Measurements from ENCODE around the gene KCTD19.

Gene KCTD19

DNA sequence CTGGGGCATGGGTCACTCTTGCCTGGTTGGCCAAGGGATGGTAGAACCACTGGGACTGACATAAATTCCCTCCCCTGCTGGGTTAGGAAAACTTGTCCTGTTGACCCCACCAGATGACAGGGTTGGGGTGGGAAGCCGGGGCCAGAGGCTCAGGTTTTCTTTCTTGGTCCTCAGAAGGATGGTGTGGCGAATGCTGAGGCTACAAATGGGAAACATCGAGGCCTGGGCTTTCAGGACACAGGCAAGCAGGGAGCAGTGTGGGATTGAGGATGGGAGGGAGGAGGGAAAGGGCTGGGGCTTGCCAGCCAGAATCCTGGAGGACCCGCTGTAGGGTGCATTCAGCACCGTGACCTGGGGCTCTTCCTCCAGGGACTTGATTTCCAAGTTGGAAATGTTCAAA is 61.7 kb downstream of the KCTD19 start:
- Histone ChIP-seq H3K36me3 (ENCODE audit: control insufficient read depth, insufficient read depth, low read length) (no peaks in the 10 kb centered on the region), H3K27ac (no peak overlapping the region), H3K4me1 (peaks cover 5% of the 10 kb centered on the region), H3K27me3 (ENCODE audit: control insufficient read depth, insufficient read depth, low read length) (no peaks in the 10 kb centered on the region), H3K4me3 (ENCODE audit: low read depth, low read length) (no peak overlapping the region), H2AFZ (no peak overlapping the region), H3K79me2 (no peaks in the 10 kb centered on the region), H3K4me2 (ENCODE audit: low read length) (no peak overlapping the region), H3K9me3 (ENCODE audit: control insufficient read depth, low read length) (no peaks in the 10 kb centered on the region), H3K9ac (no peak overlapping the region)
- TF ChIP-seq CTCF (IDR thresholded peaks at IDR 0.05): no peak

DNA sequence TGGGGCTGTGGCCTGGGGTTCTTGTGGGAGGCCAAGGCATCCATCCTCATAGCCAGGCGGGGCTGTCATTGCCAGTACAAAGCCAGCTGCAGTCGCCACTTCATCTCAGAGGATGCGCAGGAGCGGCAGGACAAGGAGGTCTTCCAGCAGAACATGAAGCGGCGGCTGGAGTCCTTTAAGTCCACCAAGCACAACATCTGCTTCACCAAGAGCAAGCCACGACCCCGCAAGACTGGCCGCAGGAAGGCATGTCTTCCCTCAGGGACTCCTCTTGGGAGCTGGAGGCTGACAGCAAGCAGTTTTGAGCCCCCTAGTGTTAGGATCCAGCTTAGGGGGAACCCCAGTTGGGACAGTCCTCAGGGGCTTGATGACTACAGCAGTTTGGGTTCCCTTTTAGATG is 62.3 kb downstream of the KCTD19 start:
- no peaks in the 10 kb centered on the region for H3K9me3 ChIP-seq (ENCODE audit: control insufficient read depth, low read length)
- no peaks in the 10 kb centered on the region for H3K79me2 ChIP-seq
- H3K4me2 ChIP-seq (ENCODE audit: low read length): no peak overlapping the region
- no peak overlapping the region for H2AFZ ChIP-seq
- H3K27ac ChIP-seq: no peak overlapping the region
- H3K4me3 ChIP-seq (ENCODE audit: low read depth, low read length): no peak overlapping the region
- no peak for TF ChIP-seq CTCF (IDR thresholded peaks at IDR 0.05)
- no peaks in the 10 kb centered on the region for H3K27me3 ChIP-seq (ENCODE audit: control insufficient read depth, insufficient read depth, low read length)
- no peak overlapping the region for H3K9ac ChIP-seq
- peaks cover 8% of the 10 kb centered on the region for H3K4me1 ChIP-seq
- no peaks in the 10 kb centered on the region for H3K36me3 ChIP-seq (ENCODE audit: control insufficient read depth, insufficient read depth, low read length)

- no peak overlapping the region for H3K4me2 ChIP-seq (ENCODE audit: low read length)
- TF ChIP-seq CTCF (IDR thresholded peaks at IDR 0.05): no peak
Measured at GRCh38 chr16:67263201-67263600, 63.3 kb downstream of the KCTD19 start.

DNA sequence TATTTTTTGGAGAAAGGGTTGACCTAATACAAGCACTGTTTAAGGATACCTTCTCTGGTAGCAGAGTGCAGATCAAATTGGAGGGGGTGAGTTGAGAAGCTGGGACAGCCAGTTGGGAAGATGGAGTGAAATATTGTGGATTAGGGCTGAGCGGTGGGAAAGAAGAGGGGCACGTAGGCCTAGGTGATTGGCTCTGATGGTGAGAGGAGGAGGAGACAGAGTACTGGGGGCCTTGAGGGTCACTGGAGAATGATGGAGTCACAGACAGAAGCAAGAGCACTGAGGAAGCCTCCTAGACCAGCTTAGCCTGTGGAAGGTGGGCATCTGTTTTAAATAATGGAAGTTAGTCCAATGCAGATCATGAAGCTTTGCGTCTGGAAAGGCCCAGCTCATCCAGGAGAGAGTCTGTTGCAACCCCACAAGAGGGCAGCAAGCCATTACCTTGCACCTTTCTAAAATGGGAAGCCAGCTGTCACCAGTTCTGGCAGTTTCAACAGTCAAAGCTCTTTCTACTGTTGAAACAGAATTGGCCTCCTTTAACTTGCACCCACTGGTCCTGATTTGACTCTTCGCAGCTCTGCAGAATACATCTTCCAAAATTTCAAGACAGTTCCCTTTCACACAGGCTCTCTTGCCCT is 66.0 kb downstream of the KCTD19 start:
- Histone ChIP-seq H3K4me2 (ENCODE audit: low read length) (no peak overlapping the region), H3K4me3 (ENCODE audit: low read depth, low read length) (no peak overlapping the region), H3K4me1 (peaks cover 12% of the 10 kb centered on the region), H2AFZ (peak overlapping the region; percentile 72), H3K27me3 (ENCODE audit: control insufficient read depth, insufficient read depth, low read length) (no peaks in the 10 kb centered on the region), H3K9ac (no peak overlapping the region), H3K9me3 (ENCODE audit: control insufficient read depth, low read length) (no peaks in the 10 kb centered on the region), H3K36me3 (ENCODE audit: control insufficient read depth, insufficient read depth, low read length) (no peaks in the 10 kb centered on the region), H3K27ac (no peak overlapping the region), H3K79me2 (no peaks in the 10 kb centered on the region)
- TF ChIP-seq CTCF (IDR thresholded peaks at IDR 0.05): peak; percentile 66

More at GRCh38 chr16:67263201-67263600, 63.3 kb downstream of the KCTD19 start:
- H3K79me2 ChIP-seq: no peaks in the 10 kb centered on the region
- no peaks in the 10 kb centered on the region for H3K9me3 ChIP-seq (ENCODE audit: control insufficient read depth, low read length)
- H3K27me3 ChIP-seq (ENCODE audit: control insufficient read depth, insufficient read depth, low read length): no peaks in the 10 kb centered on the region
- H3K9ac ChIP-seq: no peak overlapping the region
- no peaks in the 10 kb centered on the region for H3K36me3 ChIP-seq (ENCODE audit: control insufficient read depth, insufficient read depth, low read length)
- no peak overlapping the region for H3K27ac ChIP-seq
- no peak overlapping the region for H3K4me3 ChIP-seq (ENCODE audit: low read depth, low read length)
- H3K4me1 ChIP-seq: peaks cover 8% of the 10 kb centered on the region
- H2AFZ ChIP-seq: no peak overlapping the region

DNA sequence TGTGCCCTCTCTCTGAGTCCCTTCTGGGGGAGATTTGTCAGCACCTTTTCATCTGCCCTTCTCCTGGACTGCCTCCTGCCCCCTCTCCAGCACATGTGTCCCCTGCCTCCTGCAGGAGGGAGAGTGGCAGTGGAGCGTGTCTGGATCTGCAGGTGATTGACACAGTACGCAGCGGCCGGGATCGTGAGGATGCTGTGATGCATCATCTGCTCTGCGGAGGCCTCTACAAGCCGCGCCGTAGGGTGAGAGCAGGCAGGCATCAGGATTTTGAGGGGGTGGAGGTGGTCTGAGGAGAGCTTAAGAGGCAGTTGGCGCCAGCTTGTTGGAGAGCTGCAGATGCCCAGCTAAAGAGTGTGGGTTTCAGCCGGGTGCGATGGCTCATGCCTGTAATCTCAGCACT is 66.8 kb downstream of the KCTD19 start:
- Histone ChIP-seq H3K27me3 (ENCODE audit: control insufficient read depth, insufficient read depth, low read length) (no peaks in the 10 kb centered on the region), H3K27ac (no peak overlapping the region), H3K4me2 (ENCODE audit: low read length) (no peak overlapping the region), H3K9ac (no peak overlapping the region), H2AFZ (no peak overlapping the region), H3K9me3 (ENCODE audit: control insufficient read depth, low read length) (no peaks in the 10 kb centered on the region), H3K4me3 (ENCODE audit: low read depth, low read length) (no peak overlapping the region), H3K36me3 (ENCODE audit: control insufficient read depth, insufficient read depth, low read length) (no peaks in the 10 kb centered on the region), H3K4me1 (peaks cover 12% of the 10 kb centered on the region), H3K79me2 (no peaks in the 10 kb centered on the region)
- TF ChIP-seq CTCF (IDR thresholded peaks at IDR 0.05): no peak

Measured in parathyroid adenoma (tissue), 2 donors.